Skeletal muscle satellite cell (primary cell): Measurements from ENCODE around the gene PTP4A1. TPM values are rescaled to one million over a fixed set of nuclear protein-coding genes. Genes with fewer than 3 reads are reported as not detected.
"Not testable (repeated sequence)": the region's sequence is repeated elsewhere in the genome, so short reads cannot be mapped to it uniquely, and the experiment has no call there.

Experiments
- H3K27me3 ChIP-seq: 2 replicates; pipeline ENCODE4 v1.7.0; 2013; ENCODE audit warnings: low read length; ENCODE audit not compliant: control insufficient read depth, insufficient read depth
- H3K36me3 ChIP-seq: 2 replicates; pipeline ENCODE4 v1.7.0; 2013; ENCODE audit warnings: mild to moderate bottlenecking, control low read depth, low read length; ENCODE audit not compliant: insufficient read depth
- H3K4me1 ChIP-seq: 2 replicates; pipeline ENCODE4 v1.7.0; 2013; ENCODE audit warnings: low read length; ENCODE audit not compliant: control insufficient read depth, insufficient read depth
- H3K4me2 ChIP-seq: 2 replicates; pipeline ENCODE4 v1.7.0; 2013; ENCODE audit warnings: mild to moderate bottlenecking, low read length
- H3K4me3 ChIP-seq: 2 replicates; pipeline ENCODE4 v1.7.0; 2013; ENCODE audit warnings: low read length
- H3K9ac ChIP-seq: 2 replicates; pipeline ENCODE4 v1.7.0; 2013; ENCODE audit warnings: mild to moderate bottlenecking, low read depth, low read length, moderate library complexity
- H3K9me3 ChIP-seq: replicated peaks from 2 replicates; pipeline ENCODE4 v1.7.0; 2013; ENCODE audit warnings: mild to moderate bottlenecking, control low read depth, low read length
- total RNA-seq: library from RNA; depleted of rRNA; stranded (reverse); fragments of >200 nt; gene quantifications from 2 replicates; pipeline ENCODE4 v1.2.3, GENCODE V29; 2012; rRNA removed

PTP4A1 gene
- total RNA-seq, result 45.4 and 45.9 TPM in 2 replicates

DNA sequence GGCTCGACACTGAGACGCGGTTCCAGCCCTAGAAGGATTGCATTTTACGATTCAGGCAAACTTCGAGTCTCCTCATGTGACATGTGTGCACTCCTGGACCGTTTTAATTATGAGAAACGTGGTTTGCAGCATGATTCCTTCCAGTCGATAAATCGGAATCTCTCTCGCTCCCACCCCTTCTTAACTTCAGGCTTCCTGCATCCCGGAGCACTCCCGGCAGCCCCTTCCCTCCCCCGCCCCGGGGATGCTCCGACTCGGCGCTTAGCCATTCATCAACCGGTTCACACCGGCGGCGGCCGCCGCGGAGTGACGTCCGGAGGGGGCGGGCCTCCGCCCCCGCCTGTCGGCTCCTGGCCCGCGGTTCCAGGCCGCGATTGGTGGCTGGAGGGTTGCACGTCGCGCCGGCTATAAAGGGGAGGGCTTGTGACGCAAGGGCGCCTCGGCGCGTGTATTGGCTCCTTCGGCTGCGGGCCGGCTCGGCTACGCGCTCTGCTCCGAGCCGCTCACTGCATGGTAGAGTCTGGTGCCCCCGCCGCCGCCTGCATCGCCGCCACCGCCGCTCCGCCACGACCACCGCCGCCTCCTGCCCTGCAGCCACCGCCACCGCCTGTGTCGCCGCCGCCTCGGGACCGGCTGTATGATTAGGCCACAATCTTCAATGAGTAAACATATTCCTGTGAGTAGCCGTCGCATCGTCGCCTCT, at the start of gene PTP4A1, which contains the start of gene LOC128125822:
Gene PTP4A1, plus strand, starts transcription at position 437 of the 703 bp plus-strand sequence. CDS start 4,401 bp downstream, outside the sequence.
Gene LOC128125822, plus strand, starts transcription at position 437 of the 703 bp plus-strand sequence.
- H3K9me3 ChIP-seq, result no peaks in the 10 kb centered on the region
- H3K4me2 ChIP-seq, result peak within 1 kb of the TSS; percentile 84
- peaks cover 13% of the 10 kb centered on the region for H3K36me3 ChIP-seq
- H3K4me1 ChIP-seq, result peaks cover 14% of the 10 kb centered on the region
- H3K9ac ChIP-seq, result peak within 1 kb of the TSS; percentile 98
- H3K27me3 ChIP-seq, result no peaks in the 10 kb centered on the region
- H3K4me3 ChIP-seq, result peak within 1 kb of the TSS; percentile 93

DNA sequence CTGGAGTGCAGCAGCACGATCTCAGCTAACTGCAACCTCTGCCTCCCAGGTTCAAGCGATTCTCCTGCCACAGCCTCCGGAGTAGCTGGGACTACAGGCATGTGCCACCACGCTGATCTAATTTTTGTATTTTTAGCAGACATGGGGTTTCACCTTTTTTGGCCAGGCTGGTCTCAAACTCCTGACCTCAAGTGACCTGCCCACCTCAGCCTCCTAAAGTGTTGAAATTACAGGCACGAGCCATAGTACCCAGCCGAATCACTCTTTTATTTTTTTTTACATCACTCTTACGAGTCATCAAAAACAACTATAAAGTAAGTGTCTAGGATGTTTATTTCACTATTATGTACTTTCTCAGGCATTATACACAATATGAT, 49.4 kb upstream of the PTP4A1 start:
- H3K9ac ChIP-seq, H3K4me2 ChIP-seq, H3K4me1 ChIP-seq, H3K36me3 ChIP-seq, H3K4me3 ChIP-seq, H3K9me3 ChIP-seq, H3K27me3 ChIP-seq: not testable (repeated sequence)

DNA sequence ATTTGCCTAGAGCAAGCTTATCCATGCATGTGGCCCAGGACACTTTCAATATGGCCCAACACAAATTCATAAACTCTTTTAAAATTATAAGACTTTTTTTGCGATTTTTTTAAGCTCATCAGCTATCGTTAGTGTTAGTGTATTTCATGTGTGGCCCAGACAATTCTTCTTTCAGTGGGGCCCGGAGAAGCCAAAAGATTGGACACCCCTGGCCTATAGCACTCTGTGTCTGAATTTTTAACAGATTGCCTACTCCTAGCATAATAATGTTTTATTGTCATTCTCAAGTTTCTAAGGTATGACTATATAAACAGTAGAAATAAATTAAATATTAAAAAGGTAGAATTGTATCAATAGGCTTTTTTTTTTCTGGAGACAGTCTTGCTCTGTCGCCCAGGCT, 48.6 kb upstream of the PTP4A1 start:
- no peaks in the 10 kb centered on the region for H3K9me3 ChIP-seq
- no peaks in the 10 kb centered on the region for H3K27me3 ChIP-seq

DNA sequence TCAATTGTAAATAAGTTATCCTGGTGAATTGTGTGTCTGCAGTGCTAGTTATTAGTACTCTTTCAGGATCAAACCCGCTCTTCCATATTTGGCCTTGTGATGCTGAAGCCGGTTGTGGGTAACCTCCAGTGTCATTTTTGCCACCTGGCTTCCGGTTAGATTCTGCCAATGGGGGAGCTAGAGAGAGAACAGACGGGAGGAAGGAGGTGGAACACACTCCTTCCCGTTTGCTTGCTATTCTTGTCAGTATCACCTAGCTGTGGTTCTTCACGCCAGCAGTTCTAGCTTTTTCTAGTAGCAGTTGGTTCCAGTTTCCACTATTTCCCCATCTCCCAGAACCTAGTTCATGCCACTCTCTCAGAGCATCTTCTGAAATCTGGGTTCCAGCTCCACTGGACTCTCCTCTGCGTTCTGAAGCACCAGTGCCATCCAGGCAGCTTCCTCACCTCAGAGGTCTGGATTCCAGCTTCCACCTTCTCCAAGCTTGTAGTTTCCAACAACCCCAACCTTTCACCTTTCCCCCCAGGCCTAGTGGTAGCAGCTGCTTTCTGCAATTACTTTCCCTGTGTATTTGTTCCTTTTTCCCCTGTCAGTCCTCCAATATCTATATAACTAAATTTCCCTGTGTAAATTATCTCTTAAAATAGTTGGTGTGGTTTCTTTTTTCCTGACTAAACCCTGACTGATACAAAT, 46.9 kb upstream of the PTP4A1 start:
- Histone ChIP-seq H3K36me3 (no peaks in the 10 kb centered on the region), H3K4me2 (no peak overlapping the region), H3K9me3 (no peaks in the 10 kb centered on the region), H3K9ac (no peak overlapping the region), H3K4me3 (no peak overlapping the region), H3K4me1 (peaks cover 7% of the 10 kb centered on the region), H3K27me3 (no peaks in the 10 kb centered on the region)

More for the DNA sequence above, 48.6 kb upstream of the PTP4A1 start:
- Histone ChIP-seq H3K4me2 (no peak overlapping the region), H3K4me3 (no peak overlapping the region), H3K9ac (no peak overlapping the region), H3K4me1 (peaks cover 7% of the 10 kb centered on the region), H3K36me3 (no peaks in the 10 kb centered on the region)

DNA sequence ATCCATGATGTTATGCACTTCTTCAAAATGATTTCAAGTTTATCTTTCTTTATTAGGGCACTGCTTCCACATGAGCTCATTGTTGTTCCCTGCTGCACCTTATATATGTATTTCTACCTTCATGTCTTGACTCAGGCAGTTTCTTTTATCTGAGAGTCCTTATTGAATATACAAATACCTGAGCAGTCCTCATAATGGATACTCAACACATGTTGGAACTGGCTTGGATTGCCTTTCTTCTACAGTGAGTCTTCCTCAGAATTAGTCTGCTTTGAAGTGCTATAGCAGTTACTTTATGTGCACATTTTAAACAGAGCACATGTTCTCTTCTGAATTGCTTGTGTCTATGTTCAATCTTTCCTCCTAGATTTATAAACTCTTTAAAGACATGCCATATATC, 45.3 kb upstream of the PTP4A1 start:
- Histone ChIP-seq H3K36me3 (no peaks in the 10 kb centered on the region), H3K4me1 (peaks cover 7% of the 10 kb centered on the region), H3K4me2 (no peak overlapping the region), H3K4me3 (no peak overlapping the region), H3K9me3 (no peaks in the 10 kb centered on the region), H3K27me3 (no peaks in the 10 kb centered on the region), H3K9ac (no peak overlapping the region)

DNA sequence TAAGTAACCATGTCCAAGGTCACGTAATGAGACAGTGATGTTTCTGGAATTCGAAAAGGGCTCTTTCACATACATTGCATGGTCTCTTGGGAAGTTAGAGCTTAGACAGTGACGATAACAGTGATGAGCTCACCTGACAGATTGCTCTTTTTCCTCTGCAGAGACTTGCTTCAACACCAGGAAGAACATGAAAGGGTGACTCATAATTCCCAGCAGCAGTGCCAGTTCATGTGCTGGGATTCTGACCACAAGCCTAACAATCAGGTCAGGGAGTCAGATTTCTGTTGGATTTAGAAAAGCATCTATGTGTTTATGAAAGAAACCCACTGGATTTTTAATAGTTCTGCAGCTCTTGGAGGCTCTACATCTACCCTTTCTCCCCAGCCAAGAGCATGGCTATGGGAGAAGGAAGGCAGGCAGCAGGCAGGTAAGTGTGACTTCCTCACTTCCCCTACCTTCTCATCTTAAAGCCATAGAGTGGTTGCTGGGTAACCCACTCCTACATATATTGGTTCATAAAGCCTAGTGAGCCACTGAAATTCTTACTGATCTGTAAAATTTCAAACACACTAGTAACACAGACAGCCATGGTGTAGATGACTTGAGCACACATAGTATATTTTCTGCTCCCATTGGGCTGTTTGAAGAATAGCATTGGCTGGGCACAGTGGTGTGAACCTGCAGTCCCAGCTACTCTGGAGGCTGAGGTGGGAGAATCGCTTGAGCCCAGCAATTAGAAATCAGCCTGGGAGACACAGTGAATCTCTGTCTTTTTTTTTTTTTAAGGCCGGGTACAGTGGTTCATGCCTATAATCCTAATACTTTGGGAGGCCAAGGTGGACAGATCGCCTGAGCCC, 44.4 kb upstream of the PTP4A1 start:
- Histone ChIP-seq H3K4me2 (no peak overlapping the region), H3K4me3 (no peak overlapping the region), H3K27me3 (no peaks in the 10 kb centered on the region), H3K9ac (no peak overlapping the region), H3K4me1 (peaks cover 7% of the 10 kb centered on the region), H3K36me3 (no peaks in the 10 kb centered on the region), H3K9me3 (no peaks in the 10 kb centered on the region)

DNA sequence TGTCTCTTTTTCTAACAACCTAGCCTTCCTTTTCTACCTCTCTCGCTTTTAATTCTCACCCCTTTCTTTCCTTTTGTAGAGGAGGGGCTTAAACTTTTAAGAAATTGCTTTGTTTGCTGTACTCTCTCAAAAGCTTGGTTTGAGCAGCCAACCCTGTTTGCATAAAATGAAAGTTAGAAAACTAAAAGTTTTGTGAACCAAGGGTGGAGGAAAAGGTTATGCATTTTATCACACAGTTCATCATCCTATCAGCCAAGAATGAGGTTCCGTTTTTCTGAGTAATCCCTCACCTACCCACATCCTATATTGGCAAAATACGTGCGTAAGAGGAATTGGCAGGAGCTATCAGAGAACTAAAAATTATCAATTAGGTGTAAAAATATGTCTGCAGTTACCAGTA, 42.8 kb upstream of the PTP4A1 start:
- no peak overlapping the region for H3K4me3 ChIP-seq
- no peak overlapping the region for H3K9ac ChIP-seq
- H3K27me3 ChIP-seq, result no peaks in the 10 kb centered on the region

DNA sequence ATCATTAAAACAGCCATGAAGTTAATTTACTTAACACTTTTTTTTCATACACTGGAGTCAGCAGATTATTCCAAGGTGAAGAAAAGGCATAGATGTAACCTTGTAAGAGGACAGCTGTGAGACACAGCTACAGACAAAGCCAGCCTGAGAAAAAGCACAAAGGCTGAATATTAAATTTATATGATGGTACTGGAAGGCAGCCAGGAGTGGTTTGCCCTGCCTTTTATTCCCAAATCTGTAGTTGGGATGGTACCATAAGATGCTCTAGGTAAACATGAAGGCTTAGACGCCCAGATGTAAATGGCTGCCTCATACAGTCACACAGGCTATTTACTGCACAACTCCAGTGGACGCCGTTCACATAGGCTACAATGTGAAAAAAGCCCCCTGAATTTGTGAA, 42.1 kb upstream of the PTP4A1 start:
- H3K27me3 ChIP-seq, result no peaks in the 10 kb centered on the region
- H3K4me2 ChIP-seq, result no peak overlapping the region
- no peak overlapping the region for H3K9ac ChIP-seq
- H3K4me1 ChIP-seq, result peaks cover 7% of the 10 kb centered on the region
- H3K4me3 ChIP-seq, result no peak overlapping the region
- H3K36me3 ChIP-seq, result no peaks in the 10 kb centered on the region
- no peaks in the 10 kb centered on the region for H3K9me3 ChIP-seq

More for the DNA sequence above, 42.8 kb upstream of the PTP4A1 start:
- Histone ChIP-seq H3K4me1 (peaks cover 7% of the 10 kb centered on the region), H3K36me3 (no peaks in the 10 kb centered on the region), H3K9me3 (no peaks in the 10 kb centered on the region), H3K4me2 (no peak overlapping the region)

DNA sequence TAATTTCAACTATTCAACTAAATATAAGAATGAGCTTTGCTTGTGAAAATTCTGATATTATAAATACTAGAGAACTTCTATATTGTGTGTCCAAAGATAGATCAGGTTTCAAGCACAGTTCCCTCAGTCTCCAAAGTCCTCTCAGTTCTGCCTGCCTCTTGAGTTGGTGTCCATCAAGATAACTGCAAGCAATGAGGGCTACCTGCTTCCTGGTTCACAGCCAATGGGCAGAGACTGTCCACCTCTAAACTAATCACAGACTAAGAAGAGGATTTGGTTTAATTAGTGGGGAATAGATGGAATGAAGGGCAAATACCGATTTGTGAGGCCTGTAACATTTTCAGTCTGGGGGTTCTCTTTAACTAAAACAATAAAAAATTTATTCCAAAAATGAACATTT, 41.3 kb upstream of the PTP4A1 start:
- Histone ChIP-seq H3K9ac (no peak overlapping the region), H3K36me3 (no peaks in the 10 kb centered on the region), H3K4me1 (peaks cover 7% of the 10 kb centered on the region), H3K4me2 (no peak overlapping the region), H3K4me3 (no peak overlapping the region), H3K9me3 (no peaks in the 10 kb centered on the region), H3K27me3 (no peaks in the 10 kb centered on the region)

DNA sequence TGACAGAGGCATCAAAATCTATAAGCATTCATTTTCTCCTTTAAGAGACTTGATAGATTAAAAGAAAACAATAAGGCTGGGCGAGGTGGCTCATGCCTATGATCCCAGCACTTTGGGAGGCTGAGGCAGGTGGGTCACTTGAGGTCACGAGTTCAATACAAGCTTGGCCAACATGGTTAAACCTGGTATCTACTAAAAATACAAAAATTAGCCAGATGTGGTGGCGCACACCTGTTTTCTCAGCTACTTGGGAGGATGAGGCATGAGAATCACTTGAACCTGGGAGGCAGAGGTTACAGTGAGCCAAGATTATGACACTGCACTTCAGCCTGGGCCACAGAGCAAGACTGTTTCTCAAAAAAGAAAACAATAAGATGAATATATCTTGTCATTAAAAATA, 39.3 kb upstream of the PTP4A1 start:
- no peak overlapping the region for H3K4me2 ChIP-seq
- H3K36me3 ChIP-seq, result no peaks in the 10 kb centered on the region
- H3K9ac ChIP-seq, result no peak overlapping the region
- H3K4me3 ChIP-seq, result no peak overlapping the region
- H3K4me1 ChIP-seq, result peaks cover 2% of the 10 kb centered on the region
- H3K27me3 ChIP-seq, result no peaks in the 10 kb centered on the region
- H3K9me3 ChIP-seq, result no peaks in the 10 kb centered on the region

DNA sequence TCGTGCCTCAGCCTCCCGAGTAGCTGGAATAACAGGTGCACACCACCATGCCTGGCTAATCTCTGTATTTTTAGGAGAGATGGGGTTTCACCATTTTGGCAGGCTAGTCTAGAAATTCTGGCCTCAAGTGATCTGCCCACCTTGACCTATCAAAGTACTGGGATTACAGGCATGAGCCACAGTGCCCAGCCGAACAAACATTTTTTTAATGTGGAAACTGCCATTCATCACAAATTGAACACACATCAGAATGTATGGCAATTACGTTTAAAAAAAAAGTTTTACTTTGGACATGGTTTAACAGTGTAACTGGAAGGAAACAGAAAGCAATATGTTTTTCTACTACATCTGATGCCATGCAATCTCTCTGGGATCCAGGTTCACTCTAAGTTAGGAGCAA, 38.3 kb upstream of the PTP4A1 start:
- Histone ChIP-seq H3K4me2 (no peak overlapping the region), H3K4me1 (no peaks in the 10 kb centered on the region), H3K4me3 (no peak overlapping the region), H3K9ac (no peak overlapping the region), H3K9me3 (no peaks in the 10 kb centered on the region), H3K36me3 (no peaks in the 10 kb centered on the region), H3K27me3 (no peaks in the 10 kb centered on the region)
